Endothelial cell of umbilical vein (primary cell): ENCODE results near the gene ATP8A2. TPM values are rescaled to one million over a fixed set of nuclear protein-coding genes. Genes with fewer than 3 reads are reported as not detected.

Source experiments
- BruUV-seq: library from RNA; stranded (reverse); fragments of 400-500 nt; replicated peaks from 2 replicates; lab custom pipeline; 2021; lab: Mats Ljungman, UMichigan
- CTCF ChIA-PET: fragments of 300-600, 350-600 bp; sonication (Branson Sonifier 250); formaldehyde crosslinking; loops from one replicate; lab custom pipeline; 2021; ENCODE audit warnings: antibody characterized with exemption, inconsistent platforms; lab: Charles Lee
- POLR2A ChIA-PET: fragments of 300-600, 350-600 bp; sonication (Branson Sonifier 250); formaldehyde crosslinking; loops from one replicate; lab custom pipeline; 2021; ENCODE audit warnings: antibody characterized with exemption, inconsistent platforms; lab: Charles Lee
- DNase-seq: peaks from one replicate; pipeline ENCODE4 v3.0.0-alpha.2; 2011; ENCODE audit warnings: low read depth, low spot score
- FAIRE-seq: peaks from 2 replicates; lab custom pipeline; 2011; peaks lifted over from hg19 to GRCh38; lab: Jason Lieb, UNC
- H2AFZ ChIP-seq: 2 replicates; pipeline ENCODE4 v1.6.0; 2012; ENCODE audit warnings: low read depth, low read length, control low read depth, inconsistent platforms
- H3K27ac ChIP-seq: 2 replicates; pipeline ENCODE4 v1.5.1; 2011; ENCODE audit warnings: low read depth, mild to moderate bottlenecking, control low read depth, low read length, moderate library complexity; ENCODE audit not compliant: insufficient read depth
- H3K27me3 ChIP-seq, 2 experiments: 2 replicates each; pipeline versions ENCODE4 v1.6.0 to v1.6.1; 2011; ENCODE audit warnings: low read length in 2 of 2, mixed read lengths in 1 of 2; ENCODE audit not compliant: control insufficient read depth in 2 of 2, insufficient read depth in 2 of 2
- H3K36me3 ChIP-seq, 2 experiments: 2 replicates in 1 of 2; 3 replicates in 1 of 2; pipeline ENCODE4 v1.5.1; 2011; ENCODE audit warnings: low read length in 2 of 2, mild to moderate bottlenecking in 1 of 2, moderate library complexity in 1 of 2; ENCODE audit not compliant: control insufficient read depth in 2 of 2, insufficient read depth in 2 of 2; ENCODE audit errors: extremely low read depth in 1 of 2
- H3K4me1 ChIP-seq: 3 replicates; pipeline ENCODE4 v1.5.1; 2011; ENCODE audit warnings: mild to moderate bottlenecking, low read length; ENCODE audit not compliant: control insufficient read depth, insufficient read depth; ENCODE audit errors: extremely low read depth
- H3K4me2 ChIP-seq: 2 replicates; pipeline ENCODE4 v1.6.1; 2011; ENCODE audit warnings: low read length, control low read depth, mixed read lengths; ENCODE audit not compliant: insufficient read depth
- H3K4me3 ChIP-seq, 3 experiments: fragments of 200-600 bp in 1 of 3; sonication (generic), shearing (Covaris generic) in 1 of 3; replicated peaks in 1 of 3; 2 replicates each; pipeline ENCODE4 v1.5.1; 2011 to 2016; ENCODE audit warnings: control low read depth in 3 of 3, low read length in 3 of 3, mild to moderate bottlenecking in 2 of 3, inconsistent platforms in 1 of 3, low read depth in 1 of 3, moderate library complexity in 1 of 3; ENCODE audit not compliant: insufficient read depth in 1 of 3
- H3K79me2 ChIP-seq: 2 replicates; pipeline ENCODE4 v1.6.0; 2012; ENCODE audit warnings: low read length, inconsistent platforms; ENCODE audit not compliant: control insufficient read depth, insufficient read depth
- H3K9ac ChIP-seq: replicated peaks from 2 replicates; pipeline ENCODE3; 2011; ENCODE audit warnings: low read length, control low read depth; ENCODE audit not compliant: insufficient read depth; ENCODE audit errors: extremely low read depth
- H3K9me1 ChIP-seq: replicated peaks from 3 replicates; pipeline ENCODE4 v1.6.0; 2011; ENCODE audit warnings: mild to moderate bottlenecking, low read length; ENCODE audit not compliant: control insufficient read depth, insufficient read depth; ENCODE audit errors: extremely low read depth
- H3K9me3 ChIP-seq: replicated peaks from 2 replicates; pipeline ENCODE4 v1.5.1; 2012; ENCODE audit warnings: low read length, inconsistent platforms; ENCODE audit not compliant: control insufficient read depth, insufficient read depth
- H4K20me1 ChIP-seq: replicated peaks from 2 replicates; pipeline ENCODE3; 2011; ENCODE audit warnings: mild to moderate bottlenecking, low read length; ENCODE audit not compliant: control insufficient read depth, insufficient read depth; ENCODE audit errors: extremely low read depth
- CTCF ChIP-seq, 2 donors: IDR thresholded peaks; 1 replicate in 1 of 2; 2 replicates in 1 of 2; pipeline ENCODE4 v1.5.1; 2011; ENCODE audit warnings: low read length in 2 of 2, mild to moderate bottlenecking in 2 of 2, moderate library complexity in 2 of 2, control low read depth in 1 of 2, inconsistent platforms in 1 of 2, low read depth in 1 of 2; ENCODE audit not compliant: insufficient read depth in 1 of 2; ENCODE audit errors: extremely low read depth in 1 of 2
- EZH2 ChIP-seq: IDR thresholded peaks from 2 replicates; pipeline ENCODE4 v1.6.1; 2012; ENCODE audit warnings: borderline replicate concordance, low read depth, mild to moderate bottlenecking, moderate library complexity, low read length, inconsistent platforms; ENCODE audit not compliant: severe bottlenecking
- FOS ChIP-seq: IDR thresholded peaks from 2 replicates; pipeline ENCODE4 v1.6.1; 2011; ENCODE audit warnings: mild to moderate bottlenecking, low read length, moderate library complexity, borderline replicate concordance; ENCODE audit not compliant: insufficient read depth
- GATA2 ChIP-seq: IDR thresholded peaks from 2 replicates; pipeline ENCODE4 v1.7.0; 2011; ENCODE audit warnings: low read depth, mild to moderate bottlenecking, moderate library complexity, mixed read lengths, low read length; ENCODE audit not compliant: insufficient read length, insufficient read depth
- JUN ChIP-seq: IDR thresholded peaks from 2 replicates; pipeline ENCODE4 v1.6.1; 2011; ENCODE audit warnings: borderline replicate concordance, low read depth; ENCODE audit not compliant: insufficient read length, insufficient read depth
- MAX ChIP-seq: IDR thresholded peaks from 2 replicates; pipeline ENCODE4 v1.6.1; 2011; ENCODE audit not compliant: insufficient read depth, insufficient read length
- MYC ChIP-seq: IDR thresholded peaks from one replicate; pipeline ENCODE4 v1.6.1; 2011; ENCODE audit warnings: mild to moderate bottlenecking, low read depth, low read length
- POLR2A ChIP-seq: IDR thresholded peaks from 2 replicates; pipeline ENCODE4 v1.6.1; 2012; ENCODE audit warnings: low read depth, mild to moderate bottlenecking, control low read depth, low read length
- POLR2AphosphoS5 ChIP-seq: IDR thresholded peaks from 2 replicates; pipeline ENCODE4 v1.6.1; 2012; ENCODE audit warnings: low read depth, mild to moderate bottlenecking, control low read depth, low read length, moderate library complexity; ENCODE audit not compliant: insufficient read depth
- dilution Hi-C: fragments of 300-500 bp; cut with MboI; formaldehyde crosslinking; loops from one replicate; pipeline ENCODE4 v1.15.0; 2019; ENCODE audit warnings: low sequenced_read_pairs; ENCODE audit not compliant: extremely low pct_ligation_motif_present
- intact Hi-C: fragments of 100-400 bp; cut with micrococcal nuclease; formaldehyde crosslinking; loops from one replicate; pipeline ENCODE4 v1.10.0; 2022
- polyA plus RNA-seq, 4 experiments: library from polyadenylated mRNA; depleted of rRNA in 3 of 4; stranded (reverse) in 3 of 4; unstranded in 1 of 4; fragments of >200 nt; gene quantifications; 2 replicates each; pipeline versions ENCODE4 v1.2.1 to v1.2.3, GENCODE V29; 2011 to 2012; ENCODE audit warnings: missing spikeins in 1 of 4
- total RNA-seq: library from RNA; stranded (reverse); gene quantifications from 2 replicates; pipeline ENCODE4 v1.2.3, GENCODE V29; 2021

ATP8A2 gene
- total and polyA plus RNA-seq, 2 donors (not counting 3 experiments of a cell fraction or from before 2014, with no cell fraction given), result 0.11 to 0.49 TPM

GRCh38 chr13:25581351-25581750, 209.6 kb downstream of the ATP8A2 start:
- no TSS peak for BruUV-seq
- no peaks in the 10 kb centered on the region for H3K9me1 ChIP-seq
- CTCF ChIA-PET, result no interaction called here
- H3K9me3 ChIP-seq, result no peaks in the 10 kb centered on the region
- no peak for DNase-seq
- H2AFZ ChIP-seq, result no peak overlapping the region
- no peaks in the 10 kb centered on the region for H3K4me1 ChIP-seq
- dilution Hi-C loops (no loop called here), intact Hi-C loops (no loop called here)
- H3K79me2 ChIP-seq, result no peaks in the 10 kb centered on the region
- no peak for FAIRE-seq
- no peak overlapping the region for H3K4me3 ChIP-seq
- no peaks in the 10 kb centered on the region for H3K36me3 ChIP-seq
- no peak overlapping the region for H3K9ac ChIP-seq
- H3K27me3 ChIP-seq, result peaks cover 0 to 2% of the 10 kb centered on the region in 2 experiments
- no peak for TF ChIP-seq MAX
- TF ChIP-seq MYC, result no peak
- TF ChIP-seq FOS, result no peak
- TF ChIP-seq EZH2, result no peak
- TF ChIP-seq CTCF (IDR thresholded peaks at IDR 0.05; ENCODE audit: extremely low read depth in 1 of 2, insufficient read depth in 1 of 2, low read depth in 1 of 2, low read length in 2 of 2), result no peak
- TF ChIP-seq GATA2, result no peak
- TF ChIP-seq JUN, result no peak
- no peak for TF ChIP-seq POLR2AphosphoS5
- no peak for TF ChIP-seq POLR2A
- H3K27ac ChIP-seq, result no peak overlapping the region
- no peak overlapping the region for H3K4me2 ChIP-seq
- POLR2A ChIA-PET, result no interaction called here
- no peaks in the 10 kb centered on the region for H4K20me1 ChIP-seq
